ENCODE results near the gene AHDC1. TPM values are rescaled to one million over a fixed set of nuclear protein-coding genes. Genes with fewer than 3 reads are reported as not detected.

The AHDC1 gene
- total and polyA plus RNA-seq, 2 experiments from 2014 or later = 13.3 to 14.4 TPM

GRCh38 chr1:27592931-27593677 is 10.8 kb downstream of the AHDC1 start:
- H3K27ac ChIP-seq = no peak overlapping the region
- H4K20me1 ChIP-seq (ENCODE audit: insufficient read depth, poor library complexity, severe bottlenecking) = peaks cover 99% of the 10 kb centered on the region
- no peaks in the 10 kb centered on the region for H3K9me2 ChIP-seq (replicated peaks; ENCODE audit: insufficient read depth)
- peaks cover 100% of the 10 kb centered on the region for H3K79me2 ChIP-seq
- H2AFZ ChIP-seq = no peak overlapping the region
- H3K4me3 ChIP-seq = no peak overlapping the region
- H3K27me3 ChIP-seq = no peaks in the 10 kb centered on the region
- H3K4me1 ChIP-seq (ENCODE audit: insufficient read depth) = peaks cover 88% of the 10 kb centered on the region
- WGBS (ENCODE audit: low lambda C conversion rate, missing lambda C conversion rate) = 73% methylated on average over 11 of the region's 17 CpGs
- DNase-seq (ENCODE audit: low spot score) = no peak
- H3K9me3 ChIP-seq (ENCODE audit: low read depth) = no peaks in the 10 kb centered on the region
- TF ChIP-seq EZH2 (IDR thresholded peaks at IDR 0.05; ENCODE audit: borderline replicate concordance) = no peak
- TF ChIP-seq CTCF (IDR thresholded peaks at IDR 0.05; ENCODE audit: poor library complexity) = no peak
- no peak for TF ChIP-seq EZH2phosphoT487 (IDR thresholded peaks at IDR 0.05; ENCODE audit: low read depth, severe bottlenecking, unreplicated experiment)
- H3K4me2 ChIP-seq = peak overlapping the region; percentile 44
- no peaks in the 10 kb centered on the region for H3K36me3 ChIP-seq (replicated peaks; ENCODE audit: insufficient read depth, low read depth)

GRCh38 chr1:27592232-27592930 is 11.6 kb downstream of the AHDC1 start:
- H3K27ac ChIP-seq = no peak overlapping the region
- TF ChIP-seq CTCF (IDR thresholded peaks at IDR 0.05; ENCODE audit: poor library complexity) (no peak), EZH2phosphoT487 (IDR thresholded peaks at IDR 0.05; ENCODE audit: low read depth, severe bottlenecking, unreplicated experiment) (no peak), EZH2 (IDR thresholded peaks at IDR 0.05; ENCODE audit: borderline replicate concordance) (no peak)
- H2AFZ ChIP-seq = no peak overlapping the region
- no peak for DNase-seq (ENCODE audit: low spot score)
- H3K4me1 ChIP-seq (ENCODE audit: insufficient read depth) = peaks cover 81% of the 10 kb centered on the region
- H3K36me3 ChIP-seq (replicated peaks; ENCODE audit: insufficient read depth, low read depth) = no peaks in the 10 kb centered on the region
- peaks cover 99% of the 10 kb centered on the region for H4K20me1 ChIP-seq (ENCODE audit: insufficient read depth, poor library complexity, severe bottlenecking)
- peaks cover 100% of the 10 kb centered on the region for H3K79me2 ChIP-seq
- peak overlapping the region; percentile 44 for H3K4me2 ChIP-seq
- no peaks in the 10 kb centered on the region for H3K27me3 ChIP-seq
- WGBS (ENCODE audit: low lambda C conversion rate, missing lambda C conversion rate) = 88% methylated on average over 17 of the region's 22 CpGs
- H3K4me3 ChIP-seq = no peak overlapping the region
- no peaks in the 10 kb centered on the region for H3K9me2 ChIP-seq (replicated peaks; ENCODE audit: insufficient read depth)
- no peaks in the 10 kb centered on the region for H3K9me3 ChIP-seq (ENCODE audit: low read depth)

- Histone ChIP-seq H3K9me3 (ENCODE audit: low read depth) (no peaks in the 10 kb centered on the region), H3K27me3 (no peaks in the 10 kb centered on the region), H3K27ac (peak overlapping the region; percentile 34), H4K20me1 (ENCODE audit: insufficient read depth, poor library complexity, severe bottlenecking) (peaks cover 99% of the 10 kb centered on the region), H3K36me3 (replicated peaks; ENCODE audit: insufficient read depth, low read depth) (no peaks in the 10 kb centered on the region), H3K4me3 (no peak overlapping the region), H2AFZ (no peak overlapping the region), H3K79me2 (peaks cover 100% of the 10 kb centered on the region), H3K4me2 (peak overlapping the region; percentile 46), H3K9me2 (replicated peaks; ENCODE audit: insufficient read depth) (no peaks in the 10 kb centered on the region), H3K4me1 (ENCODE audit: insufficient read depth) (peaks cover 73% of the 10 kb centered on the region)
- no peak for DNase-seq (ENCODE audit: low spot score)
- 89% methylated on average over 4 of the region's 4 CpGs for WGBS (ENCODE audit: low lambda C conversion rate, missing lambda C conversion rate)
- no peak for TF ChIP-seq EZH2 (IDR thresholded peaks at IDR 0.05; ENCODE audit: borderline replicate concordance)
- no peak for TF ChIP-seq CTCF (IDR thresholded peaks at IDR 0.05; ENCODE audit: poor library complexity)
- no peak for TF ChIP-seq EZH2phosphoT487 (IDR thresholded peaks at IDR 0.05; ENCODE audit: low read depth, severe bottlenecking, unreplicated experiment)
Measured at GRCh38 chr1:27591622-27592021, 12.3 kb downstream of the AHDC1 start.
